CD14-positive monocyte (primary cell): ENCODE data around the gene SPATA20. TPM values are rescaled to one million over a fixed set of nuclear protein-coding genes. Genes with fewer than 3 reads are reported as not detected.

Source experiments
- DNase-seq, 3 donors: peaks; one replicate each; pipeline ENCODE4 v3.0.0-alpha.2; 2011 to 2022
- H2AFZ ChIP-seq: 2 replicates; pipeline ENCODE4 v1.6.0; 2012; ENCODE audit warnings: mild to moderate bottlenecking, low read depth, low read length, inconsistent platforms; ENCODE audit not compliant: insufficient read depth, poor library complexity, severe bottlenecking
- H3K27ac ChIP-seq, 2 donors: 1 replicate in 1 of 2; 2 replicates in 1 of 2; pipeline ENCODE4 v1.5.1; 2012 to 2013; ENCODE audit warnings: low read length in 2 of 2, control low read depth in 1 of 2, inconsistent platforms in 1 of 2, low read depth in 1 of 2, mild to moderate bottlenecking in 1 of 2
- H3K27me3 ChIP-seq, 2 donors: one replicate each; pipeline versions ENCODE4 v1.6.0 to v1.6.1; 2011 to 2013; ENCODE audit warnings: low read length in 2 of 2; ENCODE audit not compliant: control insufficient read depth in 2 of 2, insufficient read depth in 2 of 2
- H3K36me3 ChIP-seq, 2 donors: replicated peaks in 1 of 2; 1 replicate in 1 of 2; 2 replicates in 1 of 2; pipeline versions ENCODE4 v1.5.1 to v1.6.1; 2012 to 2013; ENCODE audit warnings: low read length in 2 of 2, control low read depth in 1 of 2, inconsistent platforms in 1 of 2, mild to moderate bottlenecking in 1 of 2; ENCODE audit not compliant: insufficient read depth in 2 of 2, control insufficient read depth in 1 of 2
- H3K4me1 ChIP-seq, 2 donors: 1 replicate in 1 of 2; 2 replicates in 1 of 2; pipeline versions ENCODE4 v1.5.1 to v1.6.1; 2012 to 2013; ENCODE audit warnings: low read length in 2 of 2, control low read depth in 1 of 2, inconsistent platforms in 1 of 2, mild to moderate bottlenecking in 1 of 2, moderate library complexity in 1 of 2; ENCODE audit not compliant: insufficient read depth in 2 of 2, control insufficient read depth in 1 of 2
- H3K4me2 ChIP-seq: replicated peaks from 2 replicates; pipeline ENCODE3; 2012; ENCODE audit warnings: low read length, moderate library complexity, mild to moderate bottlenecking; ENCODE audit not compliant: poor library complexity, severe bottlenecking; ENCODE audit errors: extremely low read depth
- H3K4me3 ChIP-seq, 3 experiments: fragments of 200-600 bp in 1 of 3; sonication (generic) in 1 of 3; replicated peaks in 1 of 3; 1 replicate in 2 of 3; 2 replicates in 1 of 3; pipeline ENCODE4 v1.5.1; 2011 to 2013; ENCODE audit warnings: low read length in 3 of 3, mild to moderate bottlenecking in 3 of 3, control low read depth in 2 of 3, low read depth in 2 of 3, inconsistent platforms in 1 of 3, moderate library complexity in 1 of 3
- H3K79me2 ChIP-seq: 2 replicates; pipeline ENCODE4 v1.6.0; 2012; ENCODE audit warnings: mild to moderate bottlenecking, control low read depth, inconsistent platforms, low read length, moderate library complexity; ENCODE audit not compliant: insufficient read depth
- H3K9ac ChIP-seq: 2 replicates; pipeline ENCODE4 v1.6.0; 2017; ENCODE audit warnings: low read length, mild to moderate bottlenecking; ENCODE audit not compliant: insufficient read depth, poor library complexity, severe bottlenecking
- H3K9me3 ChIP-seq, 2 donors: replicated peaks in 1 of 2; 1 replicate in 1 of 2; 2 replicates in 1 of 2; pipeline versions ENCODE4 v1.5.1 to v1.6.1; 2012 to 2013; ENCODE audit warnings: low read length in 2 of 2, control low read depth in 1 of 2; ENCODE audit not compliant: control insufficient read depth in 1 of 2, insufficient read depth in 1 of 2
- H4K20me1 ChIP-seq: 2 replicates; pipeline ENCODE4 v1.6.0; 2012; ENCODE audit warnings: mild to moderate bottlenecking, low read length, control low read depth, moderate library complexity; ENCODE audit not compliant: insufficient read depth
- H3K27ac Mint-ChIP-seq, 7 donors: one replicate each; pipeline ENCODE4 v1.8.0; 2020; ENCODE audit warnings: mild to moderate bottlenecking in 7 of 7, mixed read lengths in 7 of 7, moderate library complexity in 6 of 7, inconsistent platforms in 2 of 7
- H3K27me3 Mint-ChIP-seq, 3 donors: one replicate each; pipeline ENCODE4 v1.8.0; 2021 to 2022; ENCODE audit warnings: low read depth in 3 of 3, mild to moderate bottlenecking in 3 of 3, mixed read lengths in 3 of 3, moderate library complexity in 3 of 3, inconsistent platforms in 1 of 3
- H3K36me3 Mint-ChIP-seq, 2 donors: one replicate each; pipeline ENCODE4 v1.8.0; 2020; ENCODE audit warnings: mixed read lengths in 2 of 2, inconsistent platforms in 1 of 2, mild to moderate bottlenecking in 1 of 2
- H3K4me1 Mint-ChIP-seq: one replicate; pipeline ENCODE4 v1.8.0; 2020; ENCODE audit warnings: mild to moderate bottlenecking, mixed read lengths
- H3K4me3 Mint-ChIP-seq, 2 donors: one replicate each; pipeline ENCODE4 v1.8.0; 2020; ENCODE audit warnings: mild to moderate bottlenecking in 2 of 2, mixed read lengths in 2 of 2, moderate library complexity in 1 of 2
- H3K9me3 Mint-ChIP-seq, 7 donors: one replicate each; pipeline ENCODE4 v1.8.0; 2020 to 2022; ENCODE audit warnings: mixed read lengths in 7 of 7, mild to moderate bottlenecking in 6 of 7, moderate library complexity in 6 of 7, inconsistent platforms in 2 of 7
- CTCF ChIP-seq: fragments of 200-600 bp; IDR thresholded peaks from one replicate; pipeline ENCODE4 v1.8.0; 2022; ENCODE audit warnings: antibody characterized with exemption, mild to moderate bottlenecking
- WGBS: methylation state at CpG from one replicate; pipeline ENCODE4 v1.1.5; 2013; ENCODE audit warnings: missing lambda C conversion rate; ENCODE audit not compliant: insufficient coverage; 5-methylcytosine and 5-hydroxymethylcytosine counted together
- intact Hi-C, 2 donors: fragments of 100-400 bp; cut with micrococcal nuclease; formaldehyde crosslinking; loops; one replicate each; pipeline versions ENCODE4 v1.15.0 to v1.15.1; 2023
- polyA plus RNA-seq, 3 donors: library from polyadenylated mRNA; depleted of rRNA in 1 of 3; unstranded in 2 of 3; stranded (reverse) in 1 of 3; fragments of 300-500 nt in 2 of 3; fragments of >200 nt in 1 of 3; fragmentation: Illumina TruSeq in 2 of 3; gene quantifications; 1 replicate in 2 of 3; 2 replicates in 1 of 3; pipeline ENCODE4 v1.2.3, GENCODE V29; 2012 to 2021

SPATA20 gene
- polyA plus RNA-seq, 3 donors, result 9.3 to 37.8 (median 12.2) TPM

- H3K27me3 Mint-ChIP-seq, result peaks cover 9 to 15% (median 14%) of the 10 kb centered on the region in 3 donors
- H2AFZ ChIP-seq, result peak overlapping the region; percentile 91
- intact Hi-C loops, result loop anchor here (2.0 to 10.0 kb wide), 6 partner anchors 63 to 297 kb away; partner anchors contain the start of gene ANKRD40 (in 2 of the 2)
- no peaks in the 10 kb centered on the region for H3K79me2 ChIP-seq
- H3K36me3 ChIP-seq, result peaks cover 0 to 12% of the 10 kb centered on the region in 2 donors
- no peak for DNase-seq
- H3K9me3 ChIP-seq, result no peaks in the 10 kb centered on the region
- H3K4me3 ChIP-seq, result peak overlapping the region in 1 of 3 experiments; percentile 81
- H3K4me1 ChIP-seq, result peaks cover 18 to 23% of the 10 kb centered on the region in 2 donors
- no peak for TF ChIP-seq CTCF
- H4K20me1 ChIP-seq, result no peaks in the 10 kb centered on the region
- peak overlapping the region; percentile 82 for H3K4me2 ChIP-seq
- peak overlapping the region; percentile 73 to 86 for H3K4me3 Mint-ChIP-seq
- H3K27ac Mint-ChIP-seq, result peak overlapping the region in 3 of 7 donors; percentile 54 to 79 (median 65)
- H3K4me1 Mint-ChIP-seq, result peaks cover 23% of the 10 kb centered on the region
- peak overlapping the region in 1 of 2 donors; percentile 75 for H3K27ac ChIP-seq
- WGBS, result 86% methylated on average over 2 of the region's 5 CpGs
- peaks cover 0 to 7% of the 10 kb centered on the region in 2 donors for H3K36me3 Mint-ChIP-seq
- H3K27me3 ChIP-seq, result no peaks in the 10 kb centered on the region
- H3K9me3 Mint-ChIP-seq, result no peaks in the 10 kb centered on the region
- H3K9ac ChIP-seq, result peak overlapping the region; percentile 80
Observed at GRCh38 chr17:50547736-50548083, 736 bp downstream of the SPATA20 start.

- Histone ChIP-seq H3K4me2 (no peak overlapping the region), H3K9ac (no peak overlapping the region), H3K27ac (no peak overlapping the region), H3K4me1 (peaks cover 17 to 18% of the 10 kb centered on the region in 2 donors), H2AFZ (no peak overlapping the region), H3K27me3 (no peaks in the 10 kb centered on the region), H3K9me3 (no peaks in the 10 kb centered on the region), H3K4me3 (no peak overlapping the region), H4K20me1 (no peaks in the 10 kb centered on the region), H3K36me3 (peaks cover 0 to 12% of the 10 kb centered on the region in 2 donors), H3K79me2 (no peaks in the 10 kb centered on the region)
- peaks cover 22% of the 10 kb centered on the region for H3K4me1 Mint-ChIP-seq
- no peak overlapping the region for H3K4me3 Mint-ChIP-seq
- TF ChIP-seq CTCF, result no peak
- H3K9me3 Mint-ChIP-seq, result no peaks in the 10 kb centered on the region
- H3K36me3 Mint-ChIP-seq, result peaks cover 2 to 7% of the 10 kb centered on the region in 2 donors
- H3K27me3 Mint-ChIP-seq, result peaks cover 7 to 15% (median 13%) of the 10 kb centered on the region in 3 donors
- intact Hi-C loops, result loop anchor here (5.0 to 10.0 kb wide), 5 partner anchors 64 to 296 kb away; partner anchors contain the start of gene ANKRD40 (in 2 of the 2)
- DNase-seq, result no peak
- H3K27ac Mint-ChIP-seq, result peak overlapping the region in 1 of 7 donors; percentile 69
- WGBS, result 88% methylated on average over 10 of the region's 18 CpGs
Observed at GRCh38 chr17:50548831-50549230, 1.9 kb downstream of the SPATA20 start.
